Measurements from ENCODE around the gene CUX1.
"Not testable (repeated sequence)": the region's sequence is repeated elsewhere in the genome, so short reads cannot be mapped to it uniquely, and the experiment has no call there.

CUX1 gene

GRCh38 chr7:101826081-101826835 is 8.8 kb downstream of the CUX1 start:
- DNase-seq (ENCODE audit: low read depth, low spot score): no peak

GRCh38 chr7:101828301-101829020 is 11.0 kb downstream of the CUX1 start:
- DNase-seq (ENCODE audit: low read depth, low spot score): no peak

GRCh38 chr7:101829374-101829773 is 11.9 kb downstream of the CUX1 start:
- DNase-seq (ENCODE audit: low read depth, low spot score): no peak

GRCh38 chr7:101829821-101830220 is 12.4 kb downstream of the CUX1 start:
- DNase-seq (ENCODE audit: low read depth, low spot score): no peak

GRCh38 chr7:101831396-101831795 is 14.0 kb downstream of the CUX1 start:
- not testable (repeated sequence) for DNase-seq (ENCODE audit: low read depth, low spot score)

- no peak for DNase-seq (ENCODE audit: low read depth, low spot score)
These were observed 14.8 kb downstream of the CUX1 start for GRCh38 chr7:101832205-101832631.

GRCh38 chr7:101832685-101833375 is 15.4 kb downstream of the CUX1 start:
- DNase-seq (ENCODE audit: low read depth, low spot score): no peak

GRCh38 chr7:101833799-101834198 is 16.4 kb downstream of the CUX1 start:
- no peak for DNase-seq (ENCODE audit: low read depth, low spot score)

GRCh38 chr7:101835136-101835535 is 17.7 kb downstream of the CUX1 start:
- no peak for DNase-seq (ENCODE audit: low read depth, low spot score)

GRCh38 chr7:101837433-101837832 is 20.0 kb downstream of the CUX1 start:
- DNase-seq (ENCODE audit: low read depth, low spot score): not testable (repeated sequence)

GRCh38 chr7:101838837-101839483 is 21.5 kb downstream of the CUX1 start:
- DNase-seq (ENCODE audit: low read depth, low spot score): no peak

GRCh38 chr7:101841328-101841727 is 23.9 kb downstream of the CUX1 start:
- DNase-seq (ENCODE audit: low read depth, low spot score): no peak

- DNase-seq (ENCODE audit: low read depth, low spot score): no peak
These were observed 26.2 kb downstream of the CUX1 start for GRCh38 chr7:101843293-101844271.

- no peak for DNase-seq (ENCODE audit: low read depth, low spot score)
These were observed 28.5 kb downstream of the CUX1 start for GRCh38 chr7:101845974-101846373.

GRCh38 chr7:101846800-101847538 is 29.5 kb downstream of the CUX1 start:
- DNase-seq (ENCODE audit: low read depth, low spot score): no peak

- DNase-seq (ENCODE audit: low read depth, low spot score): no peak
These were observed 31.0 kb downstream of the CUX1 start for GRCh38 chr7:101848208-101848951.

GRCh38 chr7:101849314-101849713 is 31.9 kb downstream of the CUX1 start:
- not testable (repeated sequence) for DNase-seq (ENCODE audit: low read depth, low spot score)

GRCh38 chr7:101852364-101852763 is 34.9 kb downstream of the CUX1 start:
- DNase-seq (ENCODE audit: low read depth, low spot score): not testable (repeated sequence)

GRCh38 chr7:101853684-101854083 is 36.3 kb downstream of the CUX1 start:
- DNase-seq (ENCODE audit: low read depth, low spot score): no peak

All from astrocyte of the hippocampus (primary cell).